Measurements from ENCODE around the gene WDTC1.
"Not testable (repeated sequence)": the region's sequence is repeated elsewhere in the genome, so short reads cannot be mapped to it uniquely, and the experiment has no call there.

The WDTC1 gene

DNA sequence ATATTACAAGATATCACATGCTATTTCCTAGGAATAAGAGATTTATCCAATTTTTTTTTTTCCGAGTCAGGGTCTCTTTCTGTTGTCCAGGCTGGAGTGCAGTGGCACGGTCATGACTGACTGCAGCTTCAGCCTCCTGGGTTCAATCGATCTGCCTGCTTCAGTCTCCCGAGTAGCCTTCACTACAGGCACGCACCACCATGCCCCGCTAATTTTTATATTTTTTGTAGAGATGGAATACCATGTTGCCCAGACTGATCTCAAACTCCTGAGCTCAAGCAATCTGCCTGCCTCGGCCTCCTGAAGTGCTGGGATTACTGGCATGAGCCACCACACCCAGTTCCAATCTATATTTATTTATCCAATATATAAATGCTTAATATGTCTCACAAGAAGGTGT is 18.0 kb upstream of the WDTC1 start:
- TF ChIP-seq, protein P1, sequence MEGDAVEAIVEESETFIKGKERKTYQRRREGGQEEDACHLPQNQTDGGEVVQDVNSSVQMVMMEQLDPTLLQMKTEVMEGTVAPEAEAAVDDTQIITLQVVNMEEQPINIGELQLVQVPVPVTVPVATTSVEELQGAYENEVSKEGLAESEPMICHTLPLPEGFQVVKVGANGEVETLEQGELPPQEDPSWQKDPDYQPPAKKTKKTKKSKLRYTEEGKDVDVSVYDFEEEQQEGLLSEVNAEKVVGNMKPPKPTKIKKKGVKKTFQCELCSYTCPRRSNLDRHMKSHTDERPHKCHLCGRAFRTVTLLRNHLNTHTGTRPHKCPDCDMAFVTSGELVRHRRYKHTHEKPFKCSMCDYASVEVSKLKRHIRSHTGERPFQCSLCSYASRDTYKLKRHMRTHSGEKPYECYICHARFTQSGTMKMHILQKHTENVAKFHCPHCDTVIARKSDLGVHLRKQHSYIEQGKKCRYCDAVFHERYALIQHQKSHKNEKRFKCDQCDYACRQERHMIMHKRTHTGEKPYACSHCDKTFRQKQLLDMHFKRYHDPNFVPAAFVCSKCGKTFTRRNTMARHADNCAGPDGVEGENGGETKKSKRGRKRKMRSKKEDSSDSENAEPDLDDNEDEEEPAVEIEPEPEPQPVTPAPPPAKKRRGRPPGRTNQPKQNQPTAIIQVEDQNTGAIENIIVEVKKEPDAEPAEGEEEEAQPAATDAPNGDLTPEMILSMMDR (IDR thresholded peaks at IDR 0.05; ENCODE audit: low read depth, low read length, missing control alignments), result no peak
- in situ Hi-C loops (cut with HindIII; ENCODE audit: low sequenced_read_pairs), result no loop called here
- no peak for DNase-seq (ENCODE audit: low read depth)
- no peak overlapping the region for H3K4me3 ChIP-seq (ENCODE audit: low read depth, low read length)

DNA sequence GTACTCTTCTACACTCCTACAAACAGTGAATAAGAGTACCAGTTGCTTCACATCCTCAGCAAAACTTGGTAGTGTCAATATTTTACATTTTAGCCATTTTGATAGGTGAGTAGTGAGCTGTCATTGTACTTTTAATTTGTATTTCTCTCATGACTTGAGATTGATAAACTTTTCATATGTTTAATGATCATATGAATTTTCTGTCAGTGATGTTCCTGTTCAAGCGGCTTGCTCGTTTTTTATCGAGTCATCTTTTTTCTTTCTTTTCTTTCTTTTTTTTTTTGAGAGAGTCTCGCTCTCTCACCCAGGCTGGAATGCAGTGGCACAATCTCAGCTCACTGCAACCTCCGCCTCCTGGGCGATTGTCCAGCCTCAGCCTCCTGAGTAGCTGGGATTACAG is 17.0 kb upstream of the WDTC1 start:
- TF ChIP-seq, protein P1 (IDR thresholded peaks at IDR 0.05; ENCODE audit: low read depth, low read length, missing control alignments), result no peak
- no peak overlapping the region for H3K4me3 ChIP-seq (ENCODE audit: low read depth, low read length)
- DNase-seq (ENCODE audit: low read depth), result no peak
- in situ Hi-C loops (cut with HindIII; ENCODE audit: low sequenced_read_pairs), result no loop called here

DNA sequence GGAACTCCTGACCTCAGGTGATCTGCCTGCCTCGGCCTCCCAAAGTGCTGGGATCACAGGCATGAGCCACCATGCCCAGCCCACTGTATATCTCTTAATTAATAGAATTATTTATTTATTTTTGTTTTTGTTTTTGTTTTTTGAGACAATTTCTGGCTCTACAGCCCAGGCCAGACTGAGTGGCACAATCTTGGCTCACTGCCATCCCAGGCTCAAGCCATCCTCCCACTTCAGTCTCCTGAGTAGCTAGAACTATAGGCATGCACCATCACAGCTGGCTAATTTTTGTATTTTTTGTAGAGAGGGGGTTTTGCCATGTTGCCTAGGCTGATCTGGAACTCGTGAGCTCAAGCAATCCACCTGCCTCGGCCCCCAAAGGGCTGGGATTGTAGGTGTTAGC is 15.7 kb upstream of the WDTC1 start:
- no peak for DNase-seq (ENCODE audit: low read depth)
- no peak overlapping the region for H3K4me3 ChIP-seq (ENCODE audit: low read depth, low read length)
- in situ Hi-C loops (cut with HindIII; ENCODE audit: low sequenced_read_pairs), result no loop called here
- TF ChIP-seq, protein P1 (IDR thresholded peaks at IDR 0.05; ENCODE audit: low read depth, low read length, missing control alignments), result no peak

DNA sequence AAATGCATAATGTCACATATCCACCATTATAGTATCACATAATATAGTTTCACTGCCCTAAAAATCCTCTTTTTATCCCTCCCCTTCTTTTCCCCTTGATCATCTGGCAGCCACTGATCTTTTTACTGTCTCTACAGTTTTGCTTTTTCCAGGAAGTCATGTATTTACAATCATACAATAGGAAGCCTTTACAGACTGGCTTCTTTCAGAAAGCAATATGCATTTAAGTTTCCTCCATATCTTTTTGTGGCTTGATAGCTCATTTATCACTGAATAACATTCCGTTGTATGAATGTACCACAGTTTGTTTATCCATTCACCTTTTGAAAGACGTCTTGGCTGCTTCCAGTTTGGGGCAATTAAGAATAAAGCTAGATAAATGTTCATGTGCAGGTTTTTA is 14.3 kb upstream of the WDTC1 start:
- TF ChIP-seq, protein P1 (IDR thresholded peaks at IDR 0.05; ENCODE audit: low read depth, low read length, missing control alignments), result no peak
- no peak overlapping the region for H3K4me3 ChIP-seq (ENCODE audit: low read depth, low read length)
- in situ Hi-C loops (cut with HindIII; ENCODE audit: low sequenced_read_pairs), result no loop called here
- no peak for DNase-seq (ENCODE audit: low read depth)

DNA sequence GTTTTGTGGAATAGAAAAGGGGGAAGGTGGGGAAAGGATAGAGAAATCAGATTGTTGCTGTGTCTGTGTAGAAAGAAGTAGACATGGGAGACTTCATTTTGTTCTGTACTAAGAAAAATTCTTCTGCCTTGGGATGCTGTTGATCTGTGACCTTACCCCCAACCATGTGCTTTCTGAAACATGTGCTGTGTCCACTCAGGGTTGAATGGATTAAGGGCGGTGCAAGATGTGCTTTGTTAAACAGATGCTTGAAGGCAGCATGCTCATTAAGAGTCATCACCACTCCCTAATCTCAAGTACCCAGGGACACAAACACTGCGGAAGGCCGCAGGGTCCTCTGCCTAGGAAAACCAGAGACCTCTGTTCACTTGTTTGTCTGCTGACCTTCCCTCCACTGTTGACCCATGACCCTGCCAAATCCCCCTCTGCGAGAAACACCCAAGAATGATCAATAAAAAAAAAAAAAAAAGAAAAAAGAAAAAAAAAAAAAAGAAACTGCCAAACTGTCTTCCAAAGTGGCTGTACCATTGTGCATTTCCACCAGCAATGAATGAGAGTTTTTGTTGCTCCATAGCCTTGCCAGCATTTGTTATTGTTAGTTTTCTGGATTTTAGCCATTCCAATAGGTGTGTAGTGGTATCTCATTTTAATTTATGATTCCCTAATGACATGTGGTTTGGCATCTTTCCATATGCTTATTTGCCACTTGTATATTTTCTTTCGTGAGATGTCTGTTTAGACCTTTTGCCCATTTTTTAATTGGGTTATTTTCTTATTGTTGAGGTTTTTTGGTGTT is 13.5 kb upstream of the WDTC1 start:
- DNase-seq (ENCODE audit: low read depth); H3K4me3 ChIP-seq (ENCODE audit: low read depth, low read length); in situ Hi-C loops (cut with HindIII; ENCODE audit: low sequenced_read_pairs): not testable (repeated sequence)

DNA sequence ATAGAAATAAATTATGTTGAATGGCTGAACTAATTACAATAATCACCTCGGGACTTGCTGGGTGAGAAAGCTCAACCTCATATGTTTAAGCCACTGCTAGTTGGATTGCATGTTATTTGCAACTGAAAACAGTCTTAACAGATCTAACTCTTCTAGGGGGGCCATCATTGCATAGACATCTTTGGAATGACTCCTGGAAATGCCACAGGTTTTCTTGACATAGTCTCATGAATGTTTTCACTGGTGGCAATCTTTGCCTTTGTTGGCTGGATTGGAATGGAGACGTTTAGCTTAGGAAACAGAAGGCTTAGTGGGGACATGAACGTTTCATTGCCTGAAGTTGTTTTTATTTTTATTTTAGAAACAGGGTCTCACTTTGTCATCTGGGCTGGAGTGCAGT is 8.8 kb upstream of the WDTC1 start:
- DNase-seq (ENCODE audit: low read depth), result no peak
- in situ Hi-C loops (cut with HindIII; ENCODE audit: low sequenced_read_pairs), result loop anchor here (5.0 kb wide), 1 partner anchor 83 kb away; no protein-coding TSS in a partner anchor
- H3K4me3 ChIP-seq (ENCODE audit: low read depth, low read length), result no peak overlapping the region
- TF ChIP-seq, protein P1 (IDR thresholded peaks at IDR 0.05; ENCODE audit: low read depth, low read length, missing control alignments), result no peak

DNA sequence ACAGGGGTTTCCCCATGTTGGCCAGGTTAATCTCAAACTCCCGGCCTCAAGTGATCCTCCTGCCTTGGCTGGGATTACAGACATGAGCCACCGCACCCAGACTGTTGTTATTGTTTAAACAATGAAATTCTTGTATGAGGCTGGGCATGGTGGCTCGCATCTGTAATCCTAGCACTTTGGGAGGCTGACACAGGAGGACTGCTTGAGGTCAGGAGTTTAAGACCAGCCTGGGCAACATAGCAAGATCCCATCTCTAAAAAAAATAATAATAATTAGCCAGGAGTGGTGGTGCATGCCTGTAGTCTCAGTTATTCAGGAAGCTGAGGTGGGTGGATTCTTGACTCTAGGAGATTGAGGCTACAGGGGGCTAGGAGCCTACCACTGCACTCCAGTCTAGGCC is 6.7 kb upstream of the WDTC1 start:
- TF ChIP-seq, protein P1 (IDR thresholded peaks at IDR 0.05; ENCODE audit: low read depth, low read length, missing control alignments), result no peak
- no peak for DNase-seq (ENCODE audit: low read depth)
- H3K4me3 ChIP-seq (ENCODE audit: low read depth, low read length), result no peak overlapping the region
- in situ Hi-C loops (cut with HindIII; ENCODE audit: low sequenced_read_pairs), result loop anchor here (5.0 kb wide), 1 partner anchor 85 kb away; no protein-coding TSS in a partner anchor
